CD4-positive, alpha-beta T cell treated with Interleukin-6 for 4 hours (primary cell): Measurements from ENCODE around the gene LRP2.
"Not testable (repeated sequence)": the region's sequence is repeated elsewhere in the genome, so short reads cannot be mapped to it uniquely, and the experiment has no call there.

Source experiments
- DNase-seq: peaks from one replicate; pipeline ENCODE4 v3.0.0-alpha.2; 2020; ENCODE audit warnings: mixed read lengths

Gene LRP2

GRCh38 chr2:169345486-169346437 lies 16.6 kb downstream of the LRP2 start:
- DNase-seq, result no peak

DNA sequence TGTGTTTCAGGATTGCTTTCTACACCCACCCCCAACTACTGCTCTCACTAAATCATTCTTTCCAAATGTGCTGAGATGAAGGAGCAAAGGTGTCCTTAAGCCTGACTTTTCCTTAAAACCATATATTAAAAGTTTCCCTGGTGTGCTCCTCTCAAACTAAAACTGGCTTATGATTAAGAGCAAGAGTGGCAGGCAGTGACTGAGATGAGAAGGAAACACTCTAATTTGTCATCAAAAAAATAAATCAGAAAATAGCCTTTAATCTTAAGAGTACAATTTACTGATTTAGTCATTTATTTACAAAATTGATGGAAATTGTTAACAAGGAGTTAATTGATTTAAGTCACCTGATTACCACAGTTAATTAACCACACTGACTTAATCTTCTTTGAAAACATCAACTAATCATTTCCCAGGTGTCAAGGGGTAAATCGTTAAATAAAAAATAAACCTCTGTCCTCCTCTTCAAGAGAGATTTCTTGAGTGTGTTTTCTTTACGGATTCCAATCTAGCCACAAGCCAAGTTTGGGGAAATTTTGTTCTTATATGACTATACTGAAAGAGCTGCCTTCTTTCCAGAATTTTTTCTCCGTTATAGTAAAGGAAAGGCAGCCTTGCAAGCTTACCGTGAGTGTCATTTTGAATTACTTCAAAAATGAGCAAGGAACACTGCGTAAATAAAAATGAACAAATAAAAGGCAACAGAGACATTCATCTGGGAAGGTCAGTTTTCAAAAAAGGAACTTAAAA lies 17.4 kb downstream of the LRP2 start:
- DNase-seq, result no peak

DNA sequence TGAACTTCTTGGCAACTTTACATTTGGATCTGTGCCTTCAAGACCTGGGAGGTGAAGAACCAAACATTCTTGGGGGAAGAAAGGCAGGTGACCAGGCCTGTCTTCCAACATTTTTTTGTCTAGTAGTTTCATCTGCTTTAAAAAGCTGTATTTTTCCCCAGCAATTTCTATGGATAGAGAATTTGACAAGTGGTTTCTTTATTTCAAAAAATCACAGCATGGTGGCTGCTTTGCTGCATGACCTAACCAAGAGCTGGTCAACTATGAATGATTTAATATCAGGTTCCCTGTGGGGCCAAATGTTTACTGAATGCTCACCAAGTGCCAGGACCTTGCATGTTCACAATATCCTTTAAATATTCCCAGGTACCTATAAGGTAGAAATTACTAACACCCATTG lies 19.1 kb downstream of the LRP2 start:
- no peak for DNase-seq

DNA sequence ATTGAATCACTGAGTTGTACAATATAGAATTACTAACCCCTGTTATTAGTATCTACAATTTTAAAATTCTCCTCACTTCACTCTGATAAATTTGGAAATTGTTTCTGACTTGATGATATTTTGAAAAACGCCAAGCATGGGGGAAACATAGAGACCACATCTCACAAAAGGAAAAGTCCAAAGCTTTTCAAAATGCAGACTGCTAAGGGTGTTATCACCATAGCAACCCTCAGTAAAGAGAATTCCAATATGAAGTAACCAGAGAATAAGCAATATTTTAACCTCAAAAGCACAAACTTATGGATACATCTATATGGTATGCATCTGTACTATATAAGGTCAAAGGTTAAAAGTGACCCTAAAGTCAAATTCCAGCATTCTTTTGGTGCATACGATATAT lies 22.7 kb downstream of the LRP2 start:
- no peak for DNase-seq

DNA sequence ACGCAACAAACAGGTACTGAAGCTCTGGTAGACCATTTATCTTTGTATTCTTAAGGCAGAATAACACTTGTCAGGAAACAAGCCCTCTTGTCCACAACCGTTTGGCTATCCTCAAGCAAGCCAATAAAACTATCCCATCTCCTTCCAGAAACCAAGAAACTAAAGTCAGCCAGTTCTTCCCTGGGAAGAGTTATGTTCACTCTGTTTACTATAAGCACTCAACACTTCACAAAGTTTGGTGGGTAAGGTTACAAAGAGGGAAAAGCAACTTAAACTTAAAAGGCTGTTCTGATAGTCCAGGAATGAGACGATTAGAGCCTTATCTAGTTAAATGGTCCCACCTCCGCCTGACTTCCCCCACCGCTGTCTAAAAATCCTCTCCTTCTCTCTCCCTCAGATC lies 25.6 kb downstream of the LRP2 start:
- DNase-seq, result no peak

DNA sequence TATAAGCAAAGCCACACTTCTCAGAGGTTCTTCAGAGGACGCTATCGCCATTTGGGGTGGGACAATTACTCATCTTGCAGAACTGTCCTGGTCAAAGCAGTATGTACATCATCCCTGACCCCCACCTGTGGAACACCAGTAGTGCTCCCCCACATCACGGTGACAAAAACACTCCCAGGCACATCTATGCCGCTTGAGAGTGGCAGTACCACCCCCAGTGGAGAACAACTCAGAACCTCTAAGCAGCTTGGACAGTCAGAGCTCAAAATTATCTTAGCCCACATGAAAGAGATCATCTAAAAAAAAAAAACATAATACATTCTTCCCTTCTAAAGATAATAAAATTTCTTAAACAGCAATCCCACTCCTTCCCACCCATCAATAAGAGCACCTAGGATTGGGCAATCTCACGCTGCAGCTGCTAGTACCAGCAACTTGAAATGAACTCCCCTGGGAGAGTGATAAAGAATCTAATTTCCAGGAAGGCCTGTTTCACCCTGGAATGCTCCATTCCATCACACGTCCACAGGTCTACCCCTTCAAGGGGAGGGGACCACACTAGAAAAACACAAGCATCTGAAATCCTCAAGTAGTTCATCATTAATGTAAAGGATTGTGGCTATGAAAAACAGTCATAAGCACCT lies 31.7 kb downstream of the LRP2 start:
- DNase-seq, result no peak

DNA sequence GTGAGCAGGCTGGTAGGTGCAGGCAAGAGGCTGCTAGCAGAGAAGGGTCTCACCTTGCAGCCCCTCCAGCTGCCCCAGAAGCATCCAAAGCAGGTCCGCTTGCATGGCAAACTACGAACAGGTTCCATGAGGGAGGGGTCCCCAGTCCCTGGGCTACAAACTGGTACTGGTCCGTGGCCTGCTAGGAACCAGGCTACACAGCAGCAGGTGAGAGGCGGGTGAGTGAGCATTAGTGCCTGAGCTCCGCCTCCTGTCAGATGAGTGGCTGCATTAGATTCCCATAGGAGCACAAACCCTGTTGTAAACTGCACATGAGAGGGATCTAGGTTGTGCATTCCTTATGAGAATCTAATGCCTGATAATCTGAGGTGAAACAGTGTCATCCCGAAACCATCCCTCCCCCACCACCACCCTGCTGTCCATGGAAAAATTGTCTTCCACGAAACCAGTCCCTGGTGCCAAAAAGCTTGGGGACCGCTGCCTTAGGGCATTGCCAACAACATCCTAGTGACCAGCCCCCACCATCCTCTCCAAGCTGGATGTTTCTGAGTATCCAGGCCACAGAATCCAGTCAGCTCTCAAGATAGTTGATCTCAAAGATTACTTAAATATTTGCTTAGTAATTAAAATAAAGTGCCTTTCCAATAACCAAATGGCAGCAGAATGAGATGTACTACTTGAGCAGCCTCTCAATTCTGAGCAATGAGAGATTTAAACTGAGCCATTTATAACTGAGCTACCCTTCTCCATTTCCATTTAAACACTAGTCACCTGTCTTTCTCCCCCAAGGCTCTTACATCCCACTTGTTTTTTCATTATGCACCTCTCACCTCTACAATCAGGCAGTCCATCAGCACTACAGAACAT lies 32.4 kb downstream of the LRP2 start:
- DNase-seq, result no peak

GRCh38 chr2:169328785-169329184 lies 33.5 kb downstream of the LRP2 start:
- no peak for DNase-seq

GRCh38 chr2:169327837-169328236 lies 34.5 kb downstream of the LRP2 start:
- DNase-seq, result not testable (repeated sequence)

DNA sequence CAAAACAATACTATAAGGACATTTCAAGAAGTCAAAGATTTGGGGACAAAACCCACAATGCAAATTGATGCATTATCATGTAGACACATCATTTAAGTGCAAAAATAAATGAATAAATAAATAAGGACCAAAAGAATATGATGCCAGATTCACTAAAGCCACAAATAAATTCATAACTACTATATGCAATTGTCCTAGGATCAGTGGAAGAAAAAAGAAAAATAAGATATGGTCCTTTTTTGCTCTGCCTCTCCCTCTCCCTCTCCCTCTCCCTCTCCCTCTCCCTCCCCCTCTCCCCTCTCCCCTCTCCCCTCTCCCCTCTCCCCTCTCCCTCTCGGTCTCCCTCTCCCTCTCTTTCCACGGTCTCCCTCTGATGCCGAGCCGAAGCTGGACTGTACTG lies 36.4 kb downstream of the LRP2 start:
- DNase-seq, result not testable (repeated sequence)

DNA sequence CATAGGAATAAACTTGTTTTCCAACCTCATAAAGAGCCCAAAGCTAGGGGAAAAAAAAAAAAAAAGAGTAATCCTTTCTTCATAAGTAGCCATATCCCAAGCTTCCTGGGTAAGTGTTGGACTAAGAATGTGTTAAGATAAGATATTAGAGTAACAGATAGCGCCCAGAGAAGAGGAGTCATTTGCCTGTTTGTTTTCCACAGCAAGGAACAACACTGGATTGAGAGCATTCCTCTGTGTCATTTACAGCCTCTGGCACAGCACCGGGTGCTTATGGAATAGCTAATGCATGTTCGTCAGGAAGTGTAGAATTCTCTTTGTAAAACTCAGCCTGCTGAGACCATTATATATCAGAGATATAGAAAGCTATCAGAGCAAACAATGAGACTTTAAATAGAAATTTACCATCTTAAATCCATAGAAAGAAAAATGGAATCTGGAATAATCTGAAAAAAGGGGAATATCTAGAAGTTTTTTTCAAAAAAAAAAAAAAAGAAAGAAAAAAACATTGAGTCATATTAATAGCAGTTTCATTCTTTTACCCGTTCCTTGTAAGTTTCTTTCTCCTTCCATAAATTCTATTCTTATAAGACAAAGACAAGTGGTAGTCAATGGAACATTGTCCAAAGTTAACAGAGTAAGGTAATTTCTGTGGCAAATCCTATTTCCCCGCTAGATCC lies 37.6 kb downstream of the LRP2 start:
- no peak for DNase-seq

DNA sequence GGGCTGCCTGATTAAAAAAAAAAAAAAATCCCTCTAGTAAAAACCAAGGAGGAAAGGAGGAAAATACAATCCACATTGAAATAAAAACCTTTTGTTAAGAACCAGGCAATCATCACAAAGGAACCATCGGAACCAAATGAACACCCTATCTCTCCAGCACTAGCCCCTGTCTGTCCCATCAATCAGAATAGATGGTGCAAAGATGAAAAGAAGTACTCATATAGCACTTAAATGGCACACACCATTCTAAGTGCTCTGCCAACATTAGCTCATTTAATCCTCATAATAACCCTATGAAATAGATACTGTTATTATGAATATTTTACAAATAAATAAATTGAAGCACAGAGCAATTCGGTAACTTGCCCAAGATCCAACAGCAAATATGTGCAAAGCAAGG lies 38.5 kb downstream of the LRP2 start:
- DNase-seq, result no peak

- DNase-seq, result no peak
Measured at GRCh38 chr2:169320561-169320960, 41.8 kb downstream of the LRP2 start.

GRCh38 chr2:169315357-169315756 lies 47.0 kb downstream of the LRP2 start:
- DNase-seq, result no peak

- DNase-seq, result not testable (repeated sequence)
Measured at GRCh38 chr2:169308349-169308748, 54.0 kb downstream of the LRP2 start.

DNA sequence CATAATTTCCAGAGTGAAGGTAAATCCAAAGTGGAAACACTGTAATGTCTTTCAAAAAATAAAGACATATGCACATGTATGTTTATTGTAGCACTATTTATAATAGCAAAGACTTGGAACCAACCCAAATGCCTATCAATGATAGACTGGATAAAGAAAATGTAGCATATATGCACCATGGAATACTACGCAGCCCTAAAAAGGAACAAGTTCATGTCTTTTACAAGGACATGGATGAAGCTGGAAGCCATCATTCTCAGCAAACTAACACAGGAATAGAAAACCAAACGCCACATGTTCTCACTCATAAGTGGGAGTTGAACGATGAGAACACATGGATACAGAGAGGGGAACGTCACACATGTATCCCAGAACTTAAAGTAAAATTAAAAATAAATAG lies 57.6 kb downstream of the LRP2 start:
- DNase-seq, result not testable (repeated sequence)

DNA sequence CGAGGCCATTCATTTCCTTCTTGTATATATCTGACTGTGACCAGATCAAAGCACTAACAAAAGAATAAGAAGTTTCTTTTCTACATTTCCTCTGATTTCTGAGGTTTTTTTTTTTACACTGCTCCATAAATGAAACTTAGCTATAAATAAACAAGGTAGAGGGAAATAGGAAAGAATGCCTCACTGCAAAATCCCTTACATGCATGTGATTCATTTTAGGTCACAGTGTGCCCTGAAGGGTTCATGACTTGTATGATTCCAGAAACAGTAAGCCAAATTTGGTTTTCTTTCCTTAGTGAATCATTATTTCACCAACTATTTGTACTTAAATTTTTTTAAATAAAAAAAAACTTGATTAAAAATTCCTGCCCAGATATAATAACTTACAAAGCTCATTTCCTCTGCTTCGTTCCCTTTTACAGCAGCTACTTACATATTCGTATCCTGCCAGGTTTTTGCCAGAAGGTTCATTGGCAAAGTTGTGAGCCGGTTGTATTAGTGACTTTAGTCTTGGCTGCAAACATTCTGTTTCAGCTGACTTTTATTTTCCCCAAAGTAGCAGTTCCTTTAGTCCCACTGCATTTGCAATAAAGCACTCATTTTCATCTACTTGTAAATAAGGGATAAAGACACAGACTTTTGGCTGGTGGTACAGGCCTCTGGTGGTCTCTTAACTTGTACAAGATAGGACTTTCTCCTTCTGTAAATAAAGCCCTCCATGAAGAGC lies 58.6 kb downstream of the LRP2 start:
- DNase-seq, result no peak

DNA sequence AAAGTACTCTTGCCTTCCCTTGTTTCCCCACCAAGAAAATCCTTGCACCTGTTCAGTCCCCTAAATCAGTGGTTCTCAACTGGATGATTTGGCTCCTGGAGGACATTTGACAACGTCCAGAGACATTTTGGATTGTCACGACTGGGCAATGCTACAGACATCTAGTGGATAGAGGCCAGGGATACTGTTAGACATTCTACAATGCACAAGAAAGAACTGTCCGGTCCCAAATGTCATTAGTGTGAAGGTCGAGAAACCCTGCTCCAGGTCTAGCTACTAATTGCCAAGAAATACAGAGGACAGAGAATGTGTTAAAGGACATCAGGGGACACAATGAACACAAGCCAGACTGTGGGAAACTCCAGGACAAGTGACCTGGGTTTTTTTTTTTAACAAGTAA lies 60.0 kb downstream of the LRP2 start:
- DNase-seq, result no peak

DNA sequence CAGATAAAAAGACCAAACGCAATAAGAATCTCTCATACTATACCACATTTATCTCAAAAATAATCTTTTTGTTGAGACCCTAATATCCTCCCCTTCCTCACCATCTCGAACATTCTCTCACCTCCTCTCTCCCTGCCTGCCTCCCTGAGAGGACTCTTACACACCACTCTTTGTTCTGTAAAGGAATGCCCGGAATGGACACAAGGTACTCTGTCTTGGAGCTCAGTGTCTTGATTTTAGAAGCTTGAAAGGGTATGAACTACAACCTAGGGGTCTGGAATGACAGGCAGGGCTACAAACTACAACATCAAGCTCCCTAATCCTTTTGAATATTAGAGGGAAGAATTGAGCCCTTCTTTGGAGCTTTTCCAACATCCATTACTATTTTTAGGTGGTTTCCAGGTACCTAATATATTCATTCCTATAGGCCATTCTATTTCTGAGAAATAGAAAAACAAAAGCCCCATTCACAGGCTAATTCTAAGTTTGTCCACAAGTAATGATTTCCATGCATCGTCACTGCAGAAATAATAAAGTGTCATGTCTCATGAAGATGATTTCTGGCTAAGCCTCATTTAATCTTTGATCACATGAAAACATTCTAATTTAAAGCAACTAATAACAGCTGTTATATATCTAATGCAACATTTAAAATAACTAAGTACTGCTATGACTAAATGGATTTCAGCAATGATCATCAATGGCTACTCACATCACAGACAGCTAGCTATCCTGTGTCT lies 60.6 kb downstream of the LRP2 start:
- no peak for DNase-seq
